Measurements from ENCODE around the gene RPRD1B.

- TF ChIP-seq CTCF (IDR thresholded peaks at IDR 0.05) (no peak), EZH2phosphoT487 (IDR thresholded peaks at IDR 0.05) (no peak), EZH2 (IDR thresholded peaks at IDR 0.05) (no peak)
These were observed 11.1 kb downstream of the RPRD1B start for GRCh38 chr20:38044685-38045084.
